ENCODE measurements around the gene SPNS1. TPM values are rescaled to one million over a fixed set of nuclear protein-coding genes. Genes with fewer than 3 reads are reported as not detected.

SPNS1 gene
- total RNA-seq, 1 experiment from 2014 or later, result 38.6 TPM

- no CpG with 5 or more reads among the region's 14 CpGs for WGBS (ENCODE audit: extremely low coverage, insufficient read length, low lambda C conversion rate)
Measured at GRCh38 chr16:28937222-28937876, 37.2 kb upstream of the SPNS1 start.

More at GRCh38 chr16:28937222-28937876, 37.2 kb upstream of the SPNS1 start:
- Histone ChIP-seq H4K91ac (ENCODE audit: insufficient read length, low read depth, low read length) (no peak overlapping the region), H3K56ac (ENCODE audit: insufficient read length, low read depth, low read length) (no peak overlapping the region), H3K14ac (ENCODE audit: insufficient read depth, low read length) (no peak overlapping the region), H2BK5ac (ENCODE audit: insufficient read length, low read length) (no peak overlapping the region), H3K9me3 (ENCODE audit: control insufficient read depth, low read depth, low read length) (no peaks in the 10 kb centered on the region), H2BK12ac (ENCODE audit: insufficient read length, low read depth, low read length) (no peak overlapping the region), H4K8ac (replicated peaks; ENCODE audit: insufficient read length, low read depth, low read length) (no peak overlapping the region), H3K4me1 (ENCODE audit: insufficient read depth, low read length) (no peaks in the 10 kb centered on the region), H4K5ac (ENCODE audit: insufficient read length, low read depth, low read length) (no peak overlapping the region), H3K27me3 (ENCODE audit: insufficient read depth, low read length) (no peaks in the 10 kb centered on the region), H3K4ac (ENCODE audit: low read depth, low read length) (no peak overlapping the region), H2BK120ac (ENCODE audit: low read depth, low read length, poor library complexity, severe bottlenecking) (no peak overlapping the region), H3K4me2 (ENCODE audit: insufficient read depth, insufficient read length, low read length) (no peak overlapping the region), H2AFZ (ENCODE audit: low read length) (no peak overlapping the region), H3K18ac (ENCODE audit: insufficient read length, low read depth, low read length) (no peak overlapping the region), H3T11ph (ENCODE audit: low read length) (no peak overlapping the region), H3K27ac (ENCODE audit: insufficient read length, low read depth, low read length) (no peak overlapping the region), H3K23me2 (ENCODE audit: insufficient read length, low read depth, low read length, poor library complexity, severe bottlenecking) (peaks cover 5% of the 10 kb centered on the region), H4K20me1 (ENCODE audit: control insufficient read depth, insufficient read depth, insufficient read length) (no peaks in the 10 kb centered on the region), H2BK20ac (ENCODE audit: low read depth, low read length, poor library complexity, severe bottlenecking) (no peak overlapping the region), H3K79me2 (ENCODE audit: insufficient read depth, low read length) (no peaks in the 10 kb centered on the region), H3K9ac (ENCODE audit: extremely low read depth, insufficient read length, low read length) (no peak overlapping the region), H2BK15ac (ENCODE audit: low read depth, low read length) (no peak overlapping the region), H3K23ac (ENCODE audit: insufficient read length, low read depth, low read length) (no peak overlapping the region), H3K79me1 (ENCODE audit: insufficient read depth, low read depth, low read length, poor library complexity, severe bottlenecking) (no peaks in the 10 kb centered on the region), H2AK5ac (ENCODE audit: insufficient read length, low read length) (no peak overlapping the region)
- Mint-ChIP-seq H3K4me3 (no peak overlapping the region), H3K36me3 (ENCODE audit: insufficient read depth in 1 of 3, low read depth in 3 of 3) (no peaks in the 10 kb centered on the region; a peak in 1 of 7 replicates), H3K4me1 (peaks cover 5 to 6% of the 10 kb centered on the region in 2 experiments), H3K9me3 (no peaks in the 10 kb centered on the region), H3K27ac (no peak overlapping the region), H3K27me3 (ENCODE audit: low read depth) (peaks cover 15% of the 10 kb centered on the region)
- DNase-seq, result peak; percentile 35
- TF ChIP-seq, protein P1, sequence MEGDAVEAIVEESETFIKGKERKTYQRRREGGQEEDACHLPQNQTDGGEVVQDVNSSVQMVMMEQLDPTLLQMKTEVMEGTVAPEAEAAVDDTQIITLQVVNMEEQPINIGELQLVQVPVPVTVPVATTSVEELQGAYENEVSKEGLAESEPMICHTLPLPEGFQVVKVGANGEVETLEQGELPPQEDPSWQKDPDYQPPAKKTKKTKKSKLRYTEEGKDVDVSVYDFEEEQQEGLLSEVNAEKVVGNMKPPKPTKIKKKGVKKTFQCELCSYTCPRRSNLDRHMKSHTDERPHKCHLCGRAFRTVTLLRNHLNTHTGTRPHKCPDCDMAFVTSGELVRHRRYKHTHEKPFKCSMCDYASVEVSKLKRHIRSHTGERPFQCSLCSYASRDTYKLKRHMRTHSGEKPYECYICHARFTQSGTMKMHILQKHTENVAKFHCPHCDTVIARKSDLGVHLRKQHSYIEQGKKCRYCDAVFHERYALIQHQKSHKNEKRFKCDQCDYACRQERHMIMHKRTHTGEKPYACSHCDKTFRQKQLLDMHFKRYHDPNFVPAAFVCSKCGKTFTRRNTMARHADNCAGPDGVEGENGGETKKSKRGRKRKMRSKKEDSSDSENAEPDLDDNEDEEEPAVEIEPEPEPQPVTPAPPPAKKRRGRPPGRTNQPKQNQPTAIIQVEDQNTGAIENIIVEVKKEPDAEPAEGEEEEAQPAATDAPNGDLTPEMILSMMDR (conservative IDR thresholded peaks at IDR 0.05), result peak; percentile 27; the same call in 1 of the 3 replicates
